ENCODE measurements around the gene HHATL.

HHATL gene

GRCh38 chr3:42741796-42742195 lies 39.2 kb upstream of the HHATL start:
- H3K4me3 ChIP-seq (ENCODE audit: low read length) = no peak overlapping the region
- no peak for DNase-seq (ENCODE audit: low read depth)
- TF ChIP-seq, protein P1, sequence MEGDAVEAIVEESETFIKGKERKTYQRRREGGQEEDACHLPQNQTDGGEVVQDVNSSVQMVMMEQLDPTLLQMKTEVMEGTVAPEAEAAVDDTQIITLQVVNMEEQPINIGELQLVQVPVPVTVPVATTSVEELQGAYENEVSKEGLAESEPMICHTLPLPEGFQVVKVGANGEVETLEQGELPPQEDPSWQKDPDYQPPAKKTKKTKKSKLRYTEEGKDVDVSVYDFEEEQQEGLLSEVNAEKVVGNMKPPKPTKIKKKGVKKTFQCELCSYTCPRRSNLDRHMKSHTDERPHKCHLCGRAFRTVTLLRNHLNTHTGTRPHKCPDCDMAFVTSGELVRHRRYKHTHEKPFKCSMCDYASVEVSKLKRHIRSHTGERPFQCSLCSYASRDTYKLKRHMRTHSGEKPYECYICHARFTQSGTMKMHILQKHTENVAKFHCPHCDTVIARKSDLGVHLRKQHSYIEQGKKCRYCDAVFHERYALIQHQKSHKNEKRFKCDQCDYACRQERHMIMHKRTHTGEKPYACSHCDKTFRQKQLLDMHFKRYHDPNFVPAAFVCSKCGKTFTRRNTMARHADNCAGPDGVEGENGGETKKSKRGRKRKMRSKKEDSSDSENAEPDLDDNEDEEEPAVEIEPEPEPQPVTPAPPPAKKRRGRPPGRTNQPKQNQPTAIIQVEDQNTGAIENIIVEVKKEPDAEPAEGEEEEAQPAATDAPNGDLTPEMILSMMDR (IDR thresholded peaks at IDR 0.05; ENCODE audit: insufficient read depth, low read depth, low read length, missing control alignments) = no peak

DNA sequence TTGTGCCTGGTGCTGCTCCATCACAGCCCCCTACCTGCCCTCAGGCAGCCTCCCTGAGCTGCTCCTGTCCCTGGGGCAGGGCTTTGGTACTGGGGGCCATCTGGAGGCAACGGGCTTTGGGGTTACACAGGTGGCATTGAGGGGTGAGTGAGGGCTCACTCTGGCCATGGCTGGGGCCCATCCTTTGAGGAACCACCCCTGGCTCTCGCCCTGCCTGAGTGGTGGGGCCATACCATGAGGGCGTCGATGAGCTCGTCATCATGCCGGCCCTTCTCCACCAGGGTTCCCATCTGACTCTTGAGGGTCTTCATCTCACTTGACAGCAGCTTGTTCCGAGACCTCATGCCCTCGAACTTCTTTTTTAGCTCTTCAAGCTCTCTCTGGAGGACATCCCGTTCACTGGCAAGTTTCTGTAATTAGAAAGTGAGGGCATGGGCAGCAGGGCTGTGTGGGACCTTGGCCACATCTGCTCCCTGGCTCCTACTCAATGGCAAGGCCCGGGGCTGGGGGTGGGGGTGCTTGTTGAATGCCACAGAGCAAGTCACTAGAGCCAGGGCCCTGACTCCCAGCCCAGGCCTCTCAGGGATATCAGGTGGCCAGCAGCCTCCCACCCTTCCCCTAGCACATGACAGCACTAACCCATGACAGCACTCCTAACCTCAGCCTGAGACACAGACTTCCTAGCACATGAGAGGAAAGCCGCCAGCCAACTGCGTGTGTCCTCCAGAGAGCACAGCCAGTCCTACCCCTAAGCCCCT lies 37.0 kb upstream of the HHATL start:
- no peak for DNase-seq (ENCODE audit: low read depth)
- H3K4me3 ChIP-seq (ENCODE audit: low read length) = no peak overlapping the region
- TF ChIP-seq, protein P1 (IDR thresholded peaks at IDR 0.05; ENCODE audit: insufficient read depth, low read depth, low read length, missing control alignments) = no peak

- no peak overlapping the region for H3K4me3 ChIP-seq (ENCODE audit: low read length)
- no peak for DNase-seq (ENCODE audit: low read depth)
- TF ChIP-seq, protein P1 (IDR thresholded peaks at IDR 0.05; ENCODE audit: insufficient read depth, low read depth, low read length, missing control alignments) = no peak
Measured at GRCh38 chr3:42736531-42736930, 33.9 kb upstream of the HHATL start.

GRCh38 chr3:42736081-42736480 lies 33.5 kb upstream of the HHATL start:
- no peak overlapping the region for H3K4me3 ChIP-seq (ENCODE audit: low read length)
- TF ChIP-seq, protein P1 (IDR thresholded peaks at IDR 0.05; ENCODE audit: insufficient read depth, low read depth, low read length, missing control alignments) = no peak
- no peak for DNase-seq (ENCODE audit: low read depth)

GRCh38 chr3:42735615-42736014 lies 33.0 kb upstream of the HHATL start:
- no peak for DNase-seq (ENCODE audit: low read depth)
- H3K4me3 ChIP-seq (ENCODE audit: low read length) = no peak overlapping the region
- TF ChIP-seq, protein P1 (IDR thresholded peaks at IDR 0.05; ENCODE audit: insufficient read depth, low read depth, low read length, missing control alignments) = no peak

GRCh38 chr3:42735019-42735418 lies 32.4 kb upstream of the HHATL start:
- TF ChIP-seq, protein P1 (IDR thresholded peaks at IDR 0.05; ENCODE audit: insufficient read depth, low read depth, low read length, missing control alignments) = no peak
- H3K4me3 ChIP-seq (ENCODE audit: low read length) = no peak overlapping the region
- DNase-seq (ENCODE audit: low read depth) = no peak
